Naive thymus-derived CD8-positive, alpha-beta T cell (primary cell): ENCODE measurements around the gene RAVER2. TPM values are rescaled to one million over a fixed set of nuclear protein-coding genes. Genes with fewer than 3 reads are reported as not detected.
"Not testable (repeated sequence)": the region's sequence is repeated elsewhere in the genome, so short reads cannot be mapped to it uniquely, and the experiment has no call there.

Experiments
- ATAC-seq, 2 donors: fragments of 150-1000 bp; cut with Tn5 transposase in 1 of 2; sonication (Bioruptor Pico), chemical (Tn5 transposase) in 1 of 2; 1 replicate in 1 of 2; 2 replicates in 1 of 2; pipeline ENCODE4 v1.10.0; 2021; ENCODE audit warnings: mild to moderate bottlenecking in 2 of 2, moderate library complexity in 2 of 2
- POLR2A ChIA-PET: fragments of 350-600 bp; sonication (Branson Sonifier 250); formaldehyde crosslinking; loops from one replicate; lab custom pipeline; 2021; ENCODE audit warnings: antibody characterized with exemption; lab: Charles Lee
- DNase-seq, 10 donors: peaks; one replicate each; pipeline versions ENCODE4 v3.0.0 to v3.0.0-alpha.2; 2020 to 2022
- H3K27ac Mint-ChIP-seq, 10 donors: one replicate each; pipeline ENCODE4 v1.8.0; 2020 to 2022; ENCODE audit warnings: mild to moderate bottlenecking in 10 of 10, mixed read lengths in 10 of 10, moderate library complexity in 4 of 10, inconsistent platforms in 1 of 10
- H3K27me3 Mint-ChIP-seq, 5 donors: one replicate each; pipeline ENCODE4 v1.8.0; 2021 to 2022; ENCODE audit warnings: mixed read lengths in 5 of 5
- H3K36me3 Mint-ChIP-seq, 3 donors: one replicate each; pipeline ENCODE4 v1.8.0; 2020 to 2022; ENCODE audit warnings: mixed read lengths in 3 of 3, mild to moderate bottlenecking in 2 of 3, inconsistent platforms in 1 of 3
- H3K4me1 Mint-ChIP-seq, 4 donors: one replicate each; pipeline ENCODE4 v1.8.0; 2021 to 2022; ENCODE audit warnings: mixed read lengths in 4 of 4
- H3K4me3 Mint-ChIP-seq, 10 donors: one replicate each; pipeline ENCODE4 v1.8.0; 2020 to 2022; ENCODE audit warnings: mild to moderate bottlenecking in 10 of 10, mixed read lengths in 10 of 10, moderate library complexity in 6 of 10, inconsistent platforms in 1 of 10
- H3K9me3 Mint-ChIP-seq, 9 donors: one replicate each; pipeline ENCODE4 v1.8.0; 2020 to 2022; ENCODE audit warnings: mixed read lengths in 9 of 9, mild to moderate bottlenecking in 3 of 9, inconsistent platforms in 1 of 9, moderate library complexity in 1 of 9
- polyA plus RNA-seq, 3 donors: library from polyadenylated mRNA; unstranded; fragments of 300-500 nt; fragmentation: Illumina TruSeq; gene quantifications; one replicate each; pipeline ENCODE4 v1.2.3, GENCODE V29; 2021
- total RNA-seq, 8 experiments: library from RNA in 2 of 8; stranded (reverse) in 2 of 8; gene quantifications; one replicate each; pipeline ENCODE4 v1.2.3 and lab custom pipeline; 2021 to 2026

The RAVER2 gene, protein sequence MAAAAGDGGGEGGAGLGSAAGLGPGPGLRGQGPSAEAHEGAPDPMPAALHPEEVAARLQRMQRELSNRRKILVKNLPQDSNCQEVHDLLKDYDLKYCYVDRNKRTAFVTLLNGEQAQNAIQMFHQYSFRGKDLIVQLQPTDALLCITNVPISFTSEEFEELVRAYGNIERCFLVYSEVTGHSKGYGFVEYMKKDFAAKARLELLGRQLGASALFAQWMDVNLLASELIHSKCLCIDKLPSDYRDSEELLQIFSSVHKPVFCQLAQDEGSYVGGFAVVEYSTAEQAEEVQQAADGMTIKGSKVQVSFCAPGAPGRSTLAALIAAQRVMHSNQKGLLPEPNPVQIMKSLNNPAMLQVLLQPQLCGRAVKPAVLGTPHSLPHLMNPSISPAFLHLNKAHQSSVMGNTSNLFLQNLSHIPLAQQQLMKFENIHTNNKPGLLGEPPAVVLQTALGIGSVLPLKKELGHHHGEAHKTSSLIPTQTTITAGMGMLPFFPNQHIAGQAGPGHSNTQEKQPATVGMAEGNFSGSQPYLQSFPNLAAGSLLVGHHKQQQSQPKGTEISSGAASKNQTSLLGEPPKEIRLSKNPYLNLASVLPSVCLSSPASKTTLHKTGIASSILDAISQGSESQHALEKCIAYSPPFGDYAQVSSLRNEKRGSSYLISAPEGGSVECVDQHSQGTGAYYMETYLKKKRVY
- total RNA-seq (1 to 10 TPM; 5.8 to 6.1 TPM), polyA plus RNA-seq (1 to 10 TPM in 1 of 3 donors, under 1 TPM in 2; 0.48 to 1.8 (median 0.83) TPM), total RNA-seq (lab: John Stamatoyannopoulos, UW) (0.49 to 2.2 (median 1.9) reads per million in 6 experiments)

GRCh38 chr1:64744492-64745180 is at the start of gene RAVER2:
TSS of gene RAVER2 (plus strand) at chr1:64745075. CDS start at chr1:64745173, 98 bp downstream.
- Mint-ChIP-seq H3K27ac (peak within 1 kb of the TSS; percentile 52 to 92 (median 86)), H3K4me3 (peak within 1 kb of the TSS; percentile 83 to 94 (median 89)), H3K9me3 (no peaks in the 10 kb centered on the region), H3K27me3 (peaks cover 0 to 5% (median 3%) of the 10 kb centered on the region in 5 donors), H3K4me1 (peaks cover 5 to 26% (median 22%) of the 10 kb centered on the region in 4 donors), H3K36me3 (no peaks in the 10 kb centered on the region)
- peak; percentile 27 to 86 (median 50) for DNase-seq
- ATAC-seq = peak; percentile 80 to 84
- POLR2A ChIA-PET = no interaction called here

DNA sequence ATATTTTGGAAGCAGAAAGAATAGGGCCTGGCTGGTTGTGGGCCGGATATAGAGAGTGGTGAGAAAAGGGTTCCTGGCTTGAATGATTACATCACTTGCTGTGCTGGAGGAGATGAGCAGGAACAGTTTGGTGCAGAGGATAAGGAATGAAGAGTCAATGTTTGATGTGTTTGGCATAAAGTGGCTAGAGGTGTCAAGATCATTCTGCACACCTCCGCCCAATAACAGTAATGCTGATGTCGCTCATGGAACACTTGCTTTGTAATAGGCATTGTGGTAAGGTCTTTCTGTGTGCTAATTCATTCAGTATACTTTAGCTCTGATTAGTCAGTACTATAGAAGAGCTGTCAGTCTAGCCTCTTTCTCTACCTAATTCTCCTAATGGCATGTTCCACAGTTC is 48.0 kb upstream of the RAVER2 start:
- ATAC-seq = no peak
- H3K27me3 Mint-ChIP-seq = peaks cover 0 to 6% (median 2%) of the 10 kb centered on the region in 5 donors
- H3K4me3 Mint-ChIP-seq = no peak overlapping the region
- no peak overlapping the region for H3K27ac Mint-ChIP-seq
- peaks cover 0 to 11% (median 4%) of the 10 kb centered on the region in 3 donors for H3K36me3 Mint-ChIP-seq
- H3K4me1 Mint-ChIP-seq = peaks cover 0 to 2% (median 0%) of the 10 kb centered on the region in 4 donors
- no peak for DNase-seq
- POLR2A ChIA-PET = no interaction called here
- no peaks in the 10 kb centered on the region for H3K9me3 Mint-ChIP-seq

DNA sequence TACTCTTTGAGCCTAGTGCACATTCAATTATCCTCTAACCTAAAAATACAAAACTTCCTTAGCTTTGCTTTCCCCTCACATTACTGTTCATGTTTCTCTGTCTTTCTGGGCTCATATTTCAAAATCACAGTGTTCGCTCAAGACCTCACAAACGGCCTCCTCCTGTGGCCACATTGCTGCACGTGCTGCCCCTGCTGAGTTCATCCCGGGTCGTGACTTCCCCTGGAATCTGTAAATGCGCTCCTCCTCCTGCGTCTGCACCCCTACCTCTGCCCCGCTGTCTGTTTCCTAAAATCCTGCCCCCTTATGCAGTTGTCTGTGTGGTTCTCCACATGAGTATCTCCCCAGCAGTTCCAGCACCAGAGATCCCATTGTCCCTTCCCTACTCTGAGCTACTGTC is 45.5 kb upstream of the RAVER2 start:
- POLR2A ChIA-PET = no interaction called here
- Mint-ChIP-seq H3K27ac (no peak overlapping the region), H3K9me3 (peaks cover 0 to 8% (median 0%) of the 10 kb centered on the region in 9 donors), H3K4me3 (no peak overlapping the region), H3K27me3 (peaks cover 0 to 11% (median 6%) of the 10 kb centered on the region in 5 donors), H3K36me3 (peaks cover 0 to 2% (median 0%) of the 10 kb centered on the region in 3 donors), H3K4me1 (peaks cover 0 to 2% (median 0%) of the 10 kb centered on the region in 4 donors)
- ATAC-seq = no peak
- no peak for DNase-seq

GRCh38 chr1:64701071-64701470 is 43.8 kb upstream of the RAVER2 start:
- POLR2A ChIA-PET = no interaction called here
- Mint-ChIP-seq H3K27me3 (peaks cover 0 to 11% (median 6%) of the 10 kb centered on the region in 5 donors), H3K27ac (peak overlapping the region in 1 of 10 donors; percentile 19), H3K4me1 (peaks cover 0 to 2% (median 0%) of the 10 kb centered on the region in 4 donors), H3K36me3 (no peaks in the 10 kb centered on the region), H3K9me3 (peaks cover 0 to 8% (median 0%) of the 10 kb centered on the region in 9 donors), H3K4me3 (no peak overlapping the region)
- ATAC-seq = no peak
- no peak for DNase-seq

DNA sequence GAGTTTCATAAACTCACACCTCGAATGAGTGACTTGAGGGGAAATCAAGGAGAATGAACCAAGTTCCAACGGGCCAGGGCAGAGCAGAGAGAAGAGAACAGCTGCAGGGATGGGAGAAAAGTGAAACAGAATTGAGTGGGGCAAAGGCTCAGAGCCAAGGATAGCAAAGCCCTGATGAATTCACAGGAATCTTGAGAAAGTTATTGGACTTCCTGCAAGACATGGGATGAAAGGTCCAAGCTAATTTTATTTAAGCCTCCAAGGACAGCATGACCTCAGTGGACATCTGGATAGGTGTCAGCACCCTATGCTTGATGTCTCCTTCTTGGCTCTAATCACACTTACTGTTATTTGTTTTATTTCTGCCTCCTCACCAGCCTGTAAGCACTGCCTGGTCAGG is 43.0 kb upstream of the RAVER2 start:
- DNase-seq = no peak
- Mint-ChIP-seq H3K27ac (no peak overlapping the region), H3K9me3 (peaks cover 0 to 8% (median 0%) of the 10 kb centered on the region in 9 donors), H3K36me3 (no peaks in the 10 kb centered on the region), H3K27me3 (peaks cover 0 to 11% (median 6%) of the 10 kb centered on the region in 5 donors), H3K4me1 (peaks cover 0 to 2% (median 0%) of the 10 kb centered on the region in 4 donors), H3K4me3 (no peak overlapping the region)
- POLR2A ChIA-PET = no interaction called here
- ATAC-seq = no peak

GRCh38 chr1:64702670-64703069 is 42.2 kb upstream of the RAVER2 start:
- ATAC-seq, H3K4me1 Mint-ChIP-seq, POLR2A ChIA-PET, H3K27ac Mint-ChIP-seq, H3K4me3 Mint-ChIP-seq, H3K9me3 Mint-ChIP-seq, DNase-seq, H3K36me3 Mint-ChIP-seq: not testable (repeated sequence)
- peaks cover 0 to 11% (median 6%) of the 10 kb centered on the region in 5 donors for H3K27me3 Mint-ChIP-seq

GRCh38 chr1:64703600-64703999 is 41.3 kb upstream of the RAVER2 start:
- POLR2A ChIA-PET = no interaction called here

DNA sequence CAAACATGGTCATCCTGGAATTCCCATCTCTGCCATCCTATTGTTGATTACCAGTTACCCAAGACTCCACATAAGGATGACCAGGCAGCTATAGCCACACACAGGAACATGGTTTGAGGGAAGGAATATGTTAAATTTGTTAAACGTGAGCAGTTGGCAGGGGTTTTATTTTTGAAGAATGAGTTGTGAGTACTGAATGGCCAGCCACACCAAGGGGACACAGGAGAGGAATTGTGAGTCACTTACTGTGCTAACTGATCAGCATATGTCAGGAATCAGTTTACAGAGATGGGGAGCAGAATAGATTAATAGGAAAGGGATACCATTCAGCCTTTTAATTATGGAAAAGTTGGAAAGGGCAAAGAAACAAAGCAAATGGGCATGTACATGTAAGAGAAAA is 39.3 kb upstream of the RAVER2 start:
- POLR2A ChIA-PET = no interaction called here
- H3K27me3 Mint-ChIP-seq = peaks cover 0 to 11% (median 6%) of the 10 kb centered on the region in 5 donors
- ATAC-seq (no peak), DNase-seq (no peak)
- no peak overlapping the region for H3K27ac Mint-ChIP-seq
- H3K9me3 Mint-ChIP-seq = peaks cover 0 to 8% (median 0%) of the 10 kb centered on the region in 9 donors
- no peak overlapping the region for H3K4me3 Mint-ChIP-seq
- H3K36me3 Mint-ChIP-seq = no peaks in the 10 kb centered on the region
- H3K4me1 Mint-ChIP-seq = peaks cover 0 to 2% (median 0%) of the 10 kb centered on the region in 4 donors

More at GRCh38 chr1:64703600-64703999, 41.3 kb upstream of the RAVER2 start:
- Mint-ChIP-seq H3K4me3 (no peak overlapping the region), H3K27me3 (peaks cover 0 to 11% (median 6%) of the 10 kb centered on the region in 5 donors), H3K9me3 (peaks cover 0 to 8% (median 0%) of the 10 kb centered on the region in 9 donors), H3K27ac (peak overlapping the region in 1 of 10 donors; percentile 41), H3K36me3 (no peaks in the 10 kb centered on the region), H3K4me1 (peaks cover 0 to 2% (median 0%) of the 10 kb centered on the region in 4 donors)
- DNase-seq = no peak
- ATAC-seq = no peak

GRCh38 chr1:64711266-64711665 is 33.6 kb upstream of the RAVER2 start:
- POLR2A ChIA-PET = no interaction called here
- ATAC-seq (no peak), DNase-seq (no peak)
- Mint-ChIP-seq H3K4me3 (no peak overlapping the region), H3K27ac (no peak overlapping the region), H3K9me3 (no peaks in the 10 kb centered on the region), H3K27me3 (peaks cover 0 to 5% (median 0%) of the 10 kb centered on the region in 5 donors), H3K4me1 (no peaks in the 10 kb centered on the region), H3K36me3 (no peaks in the 10 kb centered on the region)

GRCh38 chr1:64712049-64712448 is 32.8 kb upstream of the RAVER2 start:
- Mint-ChIP-seq H3K36me3 (no peaks in the 10 kb centered on the region), H3K9me3 (no peaks in the 10 kb centered on the region), H3K4me3 (no peak overlapping the region), H3K27me3 (peaks cover 0 to 7% (median 2%) of the 10 kb centered on the region in 5 donors), H3K4me1 (no peaks in the 10 kb centered on the region), H3K27ac (no peak overlapping the region)
- POLR2A ChIA-PET = no interaction called here
- DNase-seq (no peak), ATAC-seq (no peak)

- Mint-ChIP-seq H3K36me3 (peaks cover 0 to 9% (median 0%) of the 10 kb centered on the region in 3 donors), H3K4me3 (no peak overlapping the region), H3K27ac (no peak overlapping the region), H3K27me3 (peaks cover 0 to 20% (median 3%) of the 10 kb centered on the region in 5 donors), H3K4me1 (no peaks in the 10 kb centered on the region), H3K9me3 (peaks cover 2 to 21% (median 11%) of the 10 kb centered on the region in 9 donors)
- ATAC-seq (no peak), DNase-seq (no peak)
- POLR2A ChIA-PET = no interaction called here
Observed at GRCh38 chr1:64715186-64715585, 29.7 kb upstream of the RAVER2 start.

DNA sequence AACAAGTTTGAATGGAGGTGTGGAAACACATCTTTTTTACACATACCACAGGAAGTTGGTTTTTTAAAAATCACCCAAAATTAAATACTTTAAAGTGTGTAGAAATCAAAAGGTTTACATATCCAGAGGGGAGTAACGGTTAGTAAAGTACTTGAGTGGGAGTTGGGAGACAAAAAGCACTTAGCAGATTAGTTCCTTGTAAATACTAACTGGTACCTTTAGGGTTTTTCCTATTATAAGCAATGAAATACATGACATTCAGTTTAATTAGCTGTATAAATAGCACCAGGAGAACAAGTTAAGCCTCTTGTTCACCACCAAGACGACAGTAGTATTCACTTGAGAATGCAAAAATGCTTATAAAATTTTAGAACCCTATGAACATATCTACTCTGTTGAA is 23.7 kb upstream of the RAVER2 start:
- H3K9me3 Mint-ChIP-seq = peaks cover 2 to 21% (median 11%) of the 10 kb centered on the region in 9 donors
- H3K27me3 Mint-ChIP-seq = peaks cover 15 to 52% (median 25%) of the 10 kb centered on the region in 5 donors
- no peak for ATAC-seq

More for the DNA sequence above, 23.7 kb upstream of the RAVER2 start:
- POLR2A ChIA-PET = no interaction called here
- Mint-ChIP-seq H3K4me1 (no peaks in the 10 kb centered on the region), H3K36me3 (peaks cover 0 to 9% (median 0%) of the 10 kb centered on the region in 3 donors), H3K4me3 (no peak overlapping the region), H3K27ac (no peak overlapping the region)
- no peak for DNase-seq
